Esophagus muscularis mucosa (tissue), 3 donors: ENCODE measurements around the gene TMEM131L.

Source experiments
- EP300 ChIP-seq: sonication (generic); formaldehyde crosslinking; IDR thresholded peaks from one replicate; pipeline ENCODE4 v1.6.1; 2017; ENCODE audit warnings: antibody characterized with exemption
- POLR2A ChIP-seq: fragments of 450-650 bp; IDR thresholded peaks from one replicate; pipeline ENCODE4 v1.6.1; 2017; ENCODE audit warnings: antibody characterized with exemption, moderate library complexity, mild to moderate bottlenecking, low read depth
- POLR2AphosphoS5 ChIP-seq, 2 donors: sonication (generic); formaldehyde crosslinking; IDR thresholded peaks; one replicate each; pipeline ENCODE4 v1.6.1; 2017; ENCODE audit warnings: antibody characterized with exemption in 2 of 2

- no peak for TF ChIP-seq POLR2AphosphoS5 (IDR thresholded peaks at IDR 0.05)
- TF ChIP-seq EP300: no peak
- TF ChIP-seq POLR2A: no peak
These were observed 197.5 kb downstream of the TMEM131L start for GRCh38 chr4:153663667-153664066.
